ENCODE results near the gene DLGAP5. TPM values are rescaled to one million over a fixed set of nuclear protein-coding genes. Genes with fewer than 3 reads are reported as not detected.

Gene DLGAP5
- total RNA-seq, 1 experiment from 2014 or later, result 72.8 TPM

DNA sequence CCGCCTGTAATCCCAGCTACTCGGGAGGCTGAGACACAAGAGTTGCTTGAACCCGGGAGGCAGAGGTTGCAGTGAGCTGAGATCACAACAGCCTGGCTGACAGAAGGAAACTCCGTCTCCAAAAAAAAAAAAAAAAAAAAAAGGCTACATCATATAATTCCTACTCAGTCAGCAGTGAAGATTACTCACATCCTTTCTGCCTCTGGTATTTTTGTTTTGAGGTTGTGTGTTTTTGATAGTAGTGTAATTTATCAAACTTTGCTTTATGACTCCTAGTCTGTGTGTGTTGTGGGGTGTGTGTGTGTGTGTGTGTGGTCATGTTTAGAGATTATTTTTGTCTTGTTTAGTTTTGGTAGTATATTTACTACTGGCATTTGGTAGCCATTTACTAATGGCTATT, 29.8 kb upstream of the DLGAP5 start (continued):
- no peak for TF ChIP-seq SP1 (IDR thresholded peaks at IDR 0.05; ENCODE audit: low read depth)
- TF ChIP-seq POLR2AphosphoS5 (IDR thresholded peaks at IDR 0.05; ENCODE audit: low read depth, low read length), result no peak
- TF ChIP-seq MAX (IDR thresholded peaks at IDR 0.05), result no peak
- no peak for TF ChIP-seq JUND (IDR thresholded peaks at IDR 0.05)
- no peak for TF ChIP-seq ELF1 (IDR thresholded peaks at IDR 0.05; ENCODE audit: borderline replicate concordance, low read depth)
- no peak for TF ChIP-seq POLR2A (IDR thresholded peaks at IDR 0.05; ENCODE audit: borderline replicate concordance, extremely low read depth, insufficient read depth, insufficient read length)

DNA sequence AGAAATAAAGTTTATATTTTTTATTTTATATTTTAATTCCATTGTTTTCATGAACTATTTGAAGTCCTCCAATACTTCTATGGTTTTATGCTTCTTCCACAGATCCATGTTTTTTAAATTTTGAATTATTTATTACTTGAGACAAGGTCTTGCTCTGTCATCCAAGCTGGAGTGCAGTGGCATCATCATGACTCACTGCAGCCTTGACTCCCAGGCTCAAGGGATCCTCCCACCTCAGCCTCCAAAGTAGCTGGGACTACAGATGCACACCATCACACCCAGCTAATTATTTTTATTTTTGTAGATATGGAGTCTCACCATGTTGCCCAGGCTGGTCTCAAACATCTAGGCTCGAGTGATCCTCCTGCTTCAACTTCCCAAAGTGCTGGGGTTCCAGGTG, 28.8 kb upstream of the DLGAP5 start:
- no TSS peak for BruUV-seq (replicated peaks)
- Histone ChIP-seq H3K9ac (ENCODE audit: low read length) (no peak overlapping the region), H3K4me1 (ENCODE audit: control insufficient read depth in 1 of 2, insufficient read depth in 2 of 2, low read length in 2 of 2) (no peaks in the 10 kb centered on the region; a peak in 1 of 4 replicates), H3K9me2 (ENCODE audit: insufficient read depth) (no peaks in the 10 kb centered on the region), H4K20me1 (ENCODE audit: insufficient read depth) (no peaks in the 10 kb centered on the region), H3K9me3 (ENCODE audit: control insufficient read depth in 1 of 2, insufficient read depth in 1 of 2, low read depth in 1 of 2, low read length in 2 of 2) (no peaks in the 10 kb centered on the region), H3K27me3 (ENCODE audit: insufficient read depth, low read length) (no peaks in the 10 kb centered on the region), H2AFZ (ENCODE audit: low read depth, low read length, poor library complexity, severe bottlenecking) (no peak overlapping the region), H3K27ac (ENCODE audit: low read depth, low read length) (no peak overlapping the region), H3K36me3 (ENCODE audit: control insufficient read depth in 1 of 2, insufficient read depth in 2 of 2, low read length in 2 of 2) (no peaks in the 10 kb centered on the region), H3K4me3 (replicated peaks in 1 of 2; ENCODE audit: low read depth in 1 of 2, low read length in 2 of 2) (no peak overlapping the region), H3K79me2 (ENCODE audit: insufficient read depth, low read length) (no peaks in the 10 kb centered on the region), H3K4me2 (ENCODE audit: low read length) (no peak overlapping the region)
- DNase-seq (ENCODE audit: low read depth, low spot score), result no peak
- RAD21 ChIA-PET (ENCODE audit: low non-redundant PET in 1 of 2, low total read pairs in 2 of 2, uncharacterized antibody in 2 of 2, unreplicated experiment in 2 of 2), result no interaction called here
- POLR2A ChIA-PET, result no interaction called here
- ATAC-seq, result no peak
- intact Hi-C loops (cut with micrococcal nuclease), result no loop called here
- CTCF ChIA-PET, result no interaction called here
- no peak for TF ChIP-seq POLR2A (IDR thresholded peaks at IDR 0.05; ENCODE audit: borderline replicate concordance, extremely low read depth, insufficient read depth, insufficient read length)
- no peak for TF ChIP-seq MAX (IDR thresholded peaks at IDR 0.05)
- no peak for TF ChIP-seq ZNF274 (IDR thresholded peaks at IDR 0.05; ENCODE audit: low read depth, low read length)
- no peak for TF ChIP-seq SP1 (IDR thresholded peaks at IDR 0.05; ENCODE audit: low read depth)
- no peak for TF ChIP-seq POLR2AphosphoS5 (IDR thresholded peaks at IDR 0.05; ENCODE audit: low read depth, low read length)
- TF ChIP-seq YY1 (IDR thresholded peaks at IDR 0.05; ENCODE audit: extremely low read depth, insufficient replicate concordance, low read depth, low read length), result no peak
- no peak for TF ChIP-seq CTCF (IDR thresholded peaks at IDR 0.05 in 2 of 3, conservative IDR thresholded peaks at IDR 0.05 in 1 of 3; ENCODE audit: borderline replicate concordance in 1 of 3, insufficient read depth in 1 of 3, low read depth in 2 of 3, low read length in 2 of 3)
- no peak for TF ChIP-seq ZFX (IDR thresholded peaks at IDR 0.05)
- TF ChIP-seq EZH2phosphoT487 (IDR thresholded peaks at IDR 0.05; ENCODE audit: borderline replicate concordance), result no peak
- no peak for TF ChIP-seq SIN3A (IDR thresholded peaks at IDR 0.05; ENCODE audit: low read depth)
- TF ChIP-seq SRF (IDR thresholded peaks at IDR 0.05; ENCODE audit: low read depth), result no peak
- TF ChIP-seq REST (IDR thresholded peaks at IDR 0.05; ENCODE audit: low read depth), result no peak
- no peak for TF ChIP-seq ELF1 (IDR thresholded peaks at IDR 0.05; ENCODE audit: borderline replicate concordance, low read depth)
- no peak for TF ChIP-seq JUND (IDR thresholded peaks at IDR 0.05)
- no peak for TF ChIP-seq FOSL1 (IDR thresholded peaks at IDR 0.05; ENCODE audit: low read depth)
- TF ChIP-seq EGR1 (IDR thresholded peaks at IDR 0.05; ENCODE audit: low read depth), result no peak
- TF ChIP-seq EZH2 (IDR thresholded peaks at IDR 0.05), result no peak
- TF ChIP-seq CBX3 (IDR thresholded peaks at IDR 0.05; ENCODE audit: low read depth), result no peak
